OCI-LY1 (cell line): ENCODE results near the gene DES.

Experiments
- CTCF ChIP-seq: fragments of 200-600 bp; sonication (generic), shearing (Covaris generic); IDR thresholded peaks from 2 replicates; pipeline ENCODE4 v1.5.1; 2017; ENCODE audit warnings: mild to moderate bottlenecking, antibody characterized with exemption, low read length, moderate library complexity, mixed read lengths
- EZH2 ChIP-seq: fragments of 200-600 bp; sonication (generic), shearing (Covaris generic); IDR thresholded peaks from 2 replicates; pipeline ENCODE4 v1.8.0; 2017; ENCODE audit warnings: borderline replicate concordance, mixed run types, mild to moderate bottlenecking, antibody characterized with exemption, low read length, moderate library complexity, mixed read lengths

- TF ChIP-seq EZH2 (no peak), CTCF (no peak)
Measured at GRCh38 chr2:219451661-219452360, 33.6 kb downstream of the DES start.
